Femur (tissue), 1 donor: ENCODE results near the gene WDR55.
"Not testable (repeated sequence)": the region's sequence is repeated elsewhere in the genome, so short reads cannot be mapped to it uniquely, and the experiment has no call there.

ENCODE experiments used
- DNase-seq: peaks from one replicate; pipeline ENCODE4 v3.0.0-alpha.2; 2017

The WDR55 gene, protein sequence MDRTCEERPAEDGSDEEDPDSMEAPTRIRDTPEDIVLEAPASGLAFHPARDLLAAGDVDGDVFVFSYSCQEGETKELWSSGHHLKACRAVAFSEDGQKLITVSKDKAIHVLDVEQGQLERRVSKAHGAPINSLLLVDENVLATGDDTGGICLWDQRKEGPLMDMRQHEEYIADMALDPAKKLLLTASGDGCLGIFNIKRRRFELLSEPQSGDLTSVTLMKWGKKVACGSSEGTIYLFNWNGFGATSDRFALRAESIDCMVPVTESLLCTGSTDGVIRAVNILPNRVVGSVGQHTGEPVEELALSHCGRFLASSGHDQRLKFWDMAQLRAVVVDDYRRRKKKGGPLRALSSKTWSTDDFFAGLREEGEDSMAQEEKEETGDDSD

DNA sequence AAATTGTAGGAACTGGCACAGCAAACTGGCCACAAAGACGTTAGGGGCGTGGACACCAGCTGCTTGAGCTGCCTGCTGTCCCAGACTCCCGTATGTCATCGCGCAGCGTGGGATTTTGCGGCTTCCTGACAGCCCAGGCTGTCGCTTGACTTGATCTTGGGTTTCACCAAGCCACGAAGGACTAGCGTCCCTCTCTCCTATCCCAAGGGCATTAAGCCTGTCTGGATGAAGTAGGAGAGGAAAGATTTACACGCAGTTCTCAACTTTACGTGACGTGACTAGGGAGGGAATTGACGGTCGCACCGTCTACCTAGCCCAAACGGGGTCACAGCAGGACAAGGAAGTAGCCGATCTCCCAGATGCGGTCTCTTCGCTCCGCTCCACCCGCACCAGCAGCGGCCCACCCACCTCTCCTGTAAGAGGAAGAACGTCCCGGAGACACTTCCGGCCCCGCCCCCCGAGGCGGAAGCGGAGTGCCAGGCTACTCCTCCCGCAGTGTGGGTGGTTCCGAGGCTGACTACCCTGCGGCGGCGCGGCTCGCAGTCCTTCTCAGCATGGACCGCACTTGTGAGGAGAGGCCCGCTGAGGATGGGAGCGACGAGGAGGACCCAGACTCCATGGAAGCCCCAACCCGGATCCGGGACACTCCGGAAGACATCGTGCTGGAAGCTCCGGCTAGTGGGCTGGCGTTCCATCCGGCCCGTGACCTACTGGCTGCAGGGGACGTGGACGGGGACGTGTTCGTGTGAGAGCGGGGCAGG, at the start of gene WDR55:
WDR55 (plus strand) TSS at position 546 of the 761 bp plus-strand sequence; CDS start at position 555, 9 bp downstream.
- DNase-seq: peak; percentile 97

DNA sequence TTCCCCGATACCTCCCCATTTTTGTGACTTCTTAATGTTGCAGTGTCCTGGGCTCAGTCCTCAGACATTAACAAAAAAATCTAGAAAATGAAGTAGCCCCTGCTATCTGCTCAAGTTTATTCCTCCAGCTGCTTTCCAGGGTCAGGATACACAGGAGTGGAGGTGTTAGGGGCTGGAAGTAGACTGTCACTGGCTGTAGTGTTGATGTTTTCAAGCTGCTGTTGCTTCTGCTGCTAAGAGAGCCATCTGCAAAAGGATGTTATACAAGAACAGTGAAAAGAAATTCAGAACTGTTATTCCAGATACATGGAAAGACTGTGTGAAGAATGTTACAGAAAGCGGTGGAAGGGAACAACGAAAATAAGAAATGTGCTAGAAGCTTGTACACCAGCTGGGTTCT, 42.4 kb upstream of the WDR55 start:
- DNase-seq: no peak

DNA sequence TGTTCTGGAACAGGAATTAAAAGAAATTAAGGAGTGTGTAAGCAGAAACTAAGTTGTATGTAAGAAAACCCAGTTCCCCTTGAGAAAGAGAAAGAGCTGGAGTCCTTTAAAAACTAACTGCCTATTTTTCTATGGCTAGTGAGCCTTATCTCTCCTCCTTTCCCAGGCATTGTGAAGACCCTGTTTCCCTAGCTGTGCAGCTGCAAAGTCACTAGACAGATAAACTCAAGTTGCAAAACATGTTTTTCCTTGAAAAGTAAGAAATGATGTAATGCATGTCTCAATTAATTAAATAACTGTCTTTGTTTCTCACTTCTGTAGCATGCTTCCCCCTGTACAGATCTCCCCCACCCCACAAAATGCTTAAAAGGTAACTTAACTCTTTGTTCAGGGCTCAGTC, 41.6 kb upstream of the WDR55 start:
- not testable (repeated sequence) for DNase-seq

DNA sequence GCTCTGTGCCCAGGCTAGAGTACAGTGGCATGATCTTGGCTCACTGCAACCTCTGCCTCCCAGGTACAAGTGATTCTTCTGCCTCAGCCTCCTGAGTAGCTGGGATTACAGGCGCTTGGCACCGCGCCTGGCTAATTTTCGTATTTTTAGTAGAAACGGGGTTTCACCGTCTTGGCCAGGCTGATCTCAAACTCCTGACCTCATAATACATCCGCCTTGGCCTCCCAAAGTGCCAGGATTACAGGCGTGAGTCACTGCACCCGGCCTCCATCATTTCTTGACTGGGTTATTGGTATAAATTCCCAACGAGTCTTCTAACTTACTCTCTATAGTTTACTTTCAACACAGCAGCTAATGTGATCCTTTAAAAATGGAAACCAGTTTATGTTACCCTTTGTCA, 39.8 kb upstream of the WDR55 start:
- not testable (repeated sequence) for DNase-seq

DNA sequence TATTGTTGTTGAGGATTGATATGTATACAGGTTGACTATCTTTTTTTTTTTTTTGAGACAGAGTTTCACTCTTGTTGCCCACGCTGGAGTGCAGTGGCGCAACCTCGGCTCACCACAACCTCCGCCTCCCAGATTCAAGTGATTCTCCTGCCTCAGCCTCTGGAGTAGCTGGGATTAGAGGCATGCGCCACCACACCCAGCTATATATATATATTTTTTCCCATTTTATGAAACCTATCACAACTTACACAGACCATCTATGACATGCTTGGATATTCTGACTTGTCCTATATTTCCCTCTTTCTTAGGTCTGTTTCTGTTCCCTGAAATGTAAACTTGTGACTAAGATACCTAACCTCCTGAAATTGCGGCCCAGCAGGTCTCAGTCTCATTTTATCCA, 36.7 kb upstream of the WDR55 start:
- no peak for DNase-seq

DNA sequence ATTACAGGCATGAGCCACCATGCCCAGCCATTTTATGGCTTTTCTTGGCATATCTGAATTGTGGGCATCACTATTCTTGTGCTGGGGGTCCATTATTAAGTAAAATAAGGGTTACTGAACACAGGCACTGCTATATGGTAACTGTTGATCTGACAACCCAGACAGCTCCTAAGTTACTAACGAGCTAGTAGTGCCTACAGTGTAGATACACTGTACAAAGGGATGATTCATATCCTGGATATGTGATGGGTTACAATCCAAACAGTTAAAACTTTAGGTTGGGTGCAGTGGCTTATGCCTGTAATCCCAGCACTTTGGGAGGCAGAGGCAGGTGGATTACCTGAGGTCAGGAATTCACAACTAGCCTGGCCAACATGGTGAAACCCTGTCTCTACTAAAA, 36.0 kb upstream of the WDR55 start:
- DNase-seq: no peak

DNA sequence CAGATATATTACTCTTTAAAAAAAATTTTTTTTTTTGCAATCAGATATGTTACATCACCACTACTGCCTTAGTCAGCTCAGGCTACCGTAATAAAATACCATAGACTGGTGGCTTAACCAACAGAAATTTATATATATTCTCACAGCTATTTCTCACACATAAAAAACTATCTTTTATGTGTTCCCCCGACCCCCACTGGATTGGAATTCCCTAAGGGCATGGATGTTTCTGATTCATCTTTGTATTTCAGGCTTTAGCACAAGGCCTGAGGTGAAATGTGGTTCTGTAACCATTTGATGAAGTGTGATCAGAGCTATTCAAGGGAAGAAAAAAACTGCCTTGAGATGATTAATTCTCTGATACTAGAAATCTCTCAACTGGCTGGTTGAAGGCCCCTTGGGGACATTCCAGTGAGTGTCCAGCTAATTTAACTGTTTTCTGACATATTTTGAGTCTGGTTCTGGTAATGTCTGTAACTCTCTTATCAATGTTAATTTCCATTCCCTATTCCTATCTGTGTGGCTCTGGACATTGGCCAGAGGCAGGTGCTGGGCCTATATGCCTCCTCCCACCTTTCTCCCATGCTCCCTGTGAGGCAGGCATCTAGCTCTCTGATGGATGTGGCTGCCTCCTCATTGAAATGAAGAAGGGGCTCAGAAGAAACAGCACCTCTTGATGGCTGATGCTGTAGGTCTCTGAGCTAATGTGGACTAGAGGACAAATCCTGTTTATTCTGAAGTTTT, 34.2 kb upstream of the WDR55 start:
- no peak for DNase-seq

DNA sequence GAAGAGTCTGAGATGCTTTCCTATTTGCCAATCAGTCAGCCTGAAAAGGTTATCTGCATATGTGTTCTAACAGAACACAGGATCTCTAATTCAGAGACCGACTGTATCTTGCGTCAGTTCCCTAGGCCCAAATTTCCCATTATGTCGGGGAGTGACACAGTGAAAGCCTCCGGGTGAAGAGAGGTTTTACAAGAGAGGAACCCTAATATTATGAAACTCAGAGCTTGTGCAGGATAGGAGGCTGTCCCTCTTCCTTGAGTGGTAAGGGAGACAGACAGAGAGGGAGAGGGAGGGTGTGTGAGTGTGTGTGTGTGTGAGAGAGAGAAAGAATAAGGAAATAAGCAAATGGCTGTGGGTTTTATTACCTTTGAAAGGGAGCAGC, 33.7 kb upstream of the WDR55 start:
- DNase-seq: no peak

DNA sequence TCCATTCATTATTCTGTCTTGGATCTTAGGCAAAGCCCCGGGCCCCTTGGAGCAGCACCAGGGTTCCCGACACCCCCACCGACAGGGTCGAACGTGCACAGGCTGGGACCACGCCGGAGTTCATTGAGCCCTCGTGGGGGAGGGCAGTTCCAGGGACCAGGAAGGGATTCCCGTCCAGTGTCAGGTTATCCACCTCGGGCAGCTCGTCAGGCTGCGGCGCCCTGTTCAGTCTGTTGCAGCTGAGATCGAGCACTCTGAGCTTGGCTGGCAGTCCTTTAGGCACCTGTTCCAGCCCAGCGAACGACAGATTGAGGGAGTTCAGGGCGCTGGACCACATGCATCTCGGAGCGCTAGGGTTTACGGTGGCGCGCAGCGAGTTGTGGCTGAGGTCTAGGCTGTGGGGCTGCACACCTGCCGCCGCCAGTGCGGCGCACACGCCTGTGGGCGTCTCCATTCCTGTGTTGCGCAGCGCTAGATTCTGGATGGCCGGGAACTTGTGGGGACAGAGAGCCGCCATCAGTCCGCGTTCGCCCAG, 32.8 kb upstream of the WDR55 start:
- no peak for DNase-seq

DNA sequence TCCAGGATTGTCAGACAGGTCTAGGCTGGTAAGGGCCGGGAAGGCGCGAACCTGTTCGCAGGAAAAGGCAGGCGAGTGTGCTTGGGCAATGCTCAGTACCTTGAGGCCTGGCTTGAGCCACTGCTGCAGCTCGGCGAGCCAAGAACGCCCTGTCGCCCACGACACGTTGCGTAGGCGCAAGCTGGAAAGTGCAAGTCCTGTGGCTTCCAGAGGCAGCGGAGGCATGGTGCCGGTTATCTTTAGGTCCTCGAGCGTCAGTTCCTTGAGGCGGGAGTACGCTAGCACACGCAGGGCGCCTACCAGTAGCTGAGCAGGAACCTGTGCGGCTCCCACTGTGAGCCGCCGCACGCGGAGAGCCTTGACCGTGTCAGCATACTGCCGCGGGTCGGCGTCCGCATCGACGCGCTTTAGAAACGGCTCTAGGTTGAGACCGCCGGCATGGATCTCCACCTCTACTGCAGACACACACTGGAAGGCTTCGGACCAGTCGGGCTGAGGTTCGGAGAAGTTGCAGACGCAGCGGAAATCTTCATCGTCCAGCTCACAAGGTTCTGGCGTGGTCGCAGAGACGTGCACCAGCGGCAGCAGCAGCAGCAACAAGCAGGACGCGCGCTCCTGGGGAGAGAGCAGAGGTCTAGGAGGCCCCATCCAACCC, 32.2 kb upstream of the WDR55 start:
- DNase-seq: peak; percentile 51

DNA sequence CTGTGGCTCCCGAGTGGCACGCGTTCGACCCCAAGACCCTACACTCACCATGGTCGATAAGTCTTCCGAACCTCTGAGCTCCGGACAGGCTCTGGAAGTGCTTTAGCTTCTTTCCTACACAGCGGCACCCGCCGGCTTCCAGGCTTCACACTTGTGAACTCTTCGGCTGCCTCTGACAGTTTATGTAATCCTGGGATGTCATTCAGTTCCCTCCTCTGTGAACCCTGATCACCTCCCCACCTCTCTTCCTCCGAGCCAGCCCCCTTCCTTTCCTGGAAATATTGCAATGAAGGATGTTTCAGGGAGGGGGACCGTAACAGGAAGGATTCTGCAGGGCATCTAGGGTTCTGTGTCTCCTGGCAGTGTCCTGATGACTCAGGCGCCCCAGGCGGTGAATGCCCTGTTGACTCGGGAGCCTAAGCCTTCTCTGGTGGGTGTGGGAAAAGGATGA, 31.7 kb upstream of the WDR55 start, which contains the start of gene CD14:
CD14 (minus strand) TSS at position 155 of the 451 bp plus-strand sequence; CDS start at position 51, 104 bp downstream.
- DNase-seq: peak; percentile 56

DNA sequence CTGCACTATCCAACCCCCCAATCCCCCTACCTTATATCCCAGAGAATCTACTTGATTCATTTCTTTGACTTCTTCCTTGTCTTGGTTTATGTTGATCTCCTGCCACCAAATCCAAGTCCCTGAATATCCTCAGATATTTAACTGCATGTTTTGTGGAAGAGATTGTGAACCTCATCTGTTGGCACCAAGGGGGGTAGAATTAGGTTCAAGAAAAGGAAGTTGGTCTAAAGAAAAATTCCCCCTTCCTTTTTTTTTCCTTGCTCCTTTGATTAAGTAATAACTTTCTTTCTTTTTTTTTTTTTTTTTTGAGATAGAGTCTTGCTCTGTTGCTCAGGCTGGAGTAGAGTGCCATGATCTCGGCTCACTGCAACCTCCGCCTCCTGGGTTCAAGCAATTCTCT, 31.2 kb upstream of the WDR55 start:
- DNase-seq: no peak

DNA sequence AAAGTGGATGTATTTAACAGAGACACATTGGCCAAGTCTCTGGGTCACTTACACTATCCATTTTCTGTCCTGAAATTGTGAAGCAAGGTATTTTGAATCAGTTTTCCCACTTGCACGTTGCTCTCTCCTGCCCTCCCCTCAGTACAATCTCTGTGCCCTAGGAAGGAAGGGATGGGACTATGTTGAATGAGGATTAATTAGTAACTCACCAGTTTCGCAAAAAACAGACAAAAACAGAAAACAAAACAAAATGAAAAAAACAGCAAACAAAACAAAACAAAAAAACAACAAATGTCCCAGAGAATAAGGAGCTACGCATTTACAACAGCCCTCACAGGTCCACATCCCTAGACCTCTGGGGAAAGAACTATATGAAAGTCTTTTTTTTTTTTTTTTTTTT, 30.6 kb upstream of the WDR55 start:
- no peak for DNase-seq

DNA sequence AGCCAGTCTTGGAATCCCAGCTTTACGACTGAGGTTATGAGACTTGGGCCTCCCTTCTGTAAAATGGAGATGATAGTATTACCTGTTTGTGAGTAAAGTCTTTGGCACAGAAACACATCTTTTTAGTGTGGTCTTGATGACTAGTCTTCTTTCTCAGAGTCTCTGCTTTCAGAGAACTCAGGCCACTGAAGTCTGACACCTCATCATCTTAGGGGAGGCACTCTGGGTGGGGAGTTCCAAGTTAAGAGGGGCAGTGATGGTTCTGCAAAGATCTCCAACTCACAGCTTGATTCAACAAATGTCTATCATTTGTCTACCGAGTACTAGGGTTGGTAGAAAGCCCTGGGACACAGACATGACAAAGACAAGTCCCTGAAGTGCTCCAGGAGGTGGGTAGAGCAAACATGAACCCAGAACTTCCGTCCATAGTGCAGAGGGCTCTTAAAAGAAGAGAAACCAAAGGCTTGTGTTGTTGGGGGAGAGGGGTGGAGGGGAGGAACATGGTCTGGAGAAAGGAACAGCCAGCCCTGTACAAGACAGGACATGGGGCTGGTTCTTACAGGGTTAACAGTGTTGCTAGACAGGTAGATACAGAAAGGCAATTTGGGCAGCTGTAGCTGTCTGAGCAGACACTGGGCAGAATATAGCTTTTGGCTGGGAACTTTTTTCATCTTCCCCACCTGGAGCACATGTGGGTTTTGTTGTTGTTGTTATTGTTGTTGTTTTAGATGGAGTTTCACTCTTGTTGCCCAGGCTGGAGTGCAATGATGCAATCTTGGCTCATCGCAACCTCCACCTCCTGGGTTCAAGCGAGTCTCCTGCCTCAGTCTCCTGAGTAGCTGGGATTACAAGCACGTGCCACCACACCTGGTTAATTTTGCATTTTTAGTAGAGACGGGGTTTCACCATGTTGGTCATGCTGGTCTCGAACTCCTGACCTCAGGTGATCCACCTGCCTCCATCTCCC, 29.1 kb upstream of the WDR55 start:
- DNase-seq: no peak

DNA sequence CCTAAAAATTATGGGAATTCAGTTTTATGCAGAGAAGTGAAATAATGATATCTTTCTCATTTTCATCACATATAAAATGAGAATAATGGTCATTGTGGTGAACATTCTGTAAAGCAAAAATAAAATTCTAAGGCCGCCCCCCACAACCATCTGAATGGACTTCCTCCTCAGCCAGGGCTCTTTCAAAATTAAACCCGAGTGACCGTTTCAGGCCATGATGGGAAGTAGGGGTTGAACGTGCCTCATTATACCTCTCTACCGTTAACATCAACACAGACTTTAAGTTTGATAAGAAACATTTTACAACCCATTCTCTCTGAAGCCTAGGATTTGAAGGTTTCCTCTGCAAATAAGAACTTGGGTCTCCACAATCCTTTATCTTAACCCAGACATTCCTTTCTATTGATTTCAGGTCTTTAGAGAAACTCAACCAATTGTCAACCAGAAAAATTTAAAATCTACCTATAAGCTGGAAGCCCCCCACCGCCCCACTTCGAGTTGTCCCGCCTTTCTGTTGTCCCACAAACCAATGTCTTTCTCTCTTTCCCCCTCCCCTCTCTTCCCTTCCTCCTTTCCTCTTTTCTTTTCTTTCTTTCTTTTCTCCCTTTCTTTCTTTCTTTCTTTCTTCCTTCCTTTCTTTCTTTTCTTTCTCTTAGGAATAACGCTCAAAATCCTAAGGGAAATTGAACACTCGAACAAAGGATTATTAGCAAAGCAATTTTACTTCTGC, 27.2 kb upstream of the WDR55 start:
- DNase-seq: no peak

DNA sequence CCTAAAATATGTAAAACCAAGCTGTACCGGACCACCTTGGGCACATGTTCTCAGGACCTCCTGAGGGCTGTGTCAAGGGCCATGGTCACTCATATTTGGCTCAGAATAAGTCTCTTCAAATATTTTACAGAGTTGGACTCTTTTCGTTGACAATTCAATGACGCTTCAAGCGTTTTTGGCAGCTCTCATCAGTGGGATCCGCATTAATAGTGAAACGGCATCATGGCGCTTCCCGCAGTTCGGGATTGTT, 25.9 kb upstream of the WDR55 start:
- DNase-seq: not testable (repeated sequence)

DNA sequence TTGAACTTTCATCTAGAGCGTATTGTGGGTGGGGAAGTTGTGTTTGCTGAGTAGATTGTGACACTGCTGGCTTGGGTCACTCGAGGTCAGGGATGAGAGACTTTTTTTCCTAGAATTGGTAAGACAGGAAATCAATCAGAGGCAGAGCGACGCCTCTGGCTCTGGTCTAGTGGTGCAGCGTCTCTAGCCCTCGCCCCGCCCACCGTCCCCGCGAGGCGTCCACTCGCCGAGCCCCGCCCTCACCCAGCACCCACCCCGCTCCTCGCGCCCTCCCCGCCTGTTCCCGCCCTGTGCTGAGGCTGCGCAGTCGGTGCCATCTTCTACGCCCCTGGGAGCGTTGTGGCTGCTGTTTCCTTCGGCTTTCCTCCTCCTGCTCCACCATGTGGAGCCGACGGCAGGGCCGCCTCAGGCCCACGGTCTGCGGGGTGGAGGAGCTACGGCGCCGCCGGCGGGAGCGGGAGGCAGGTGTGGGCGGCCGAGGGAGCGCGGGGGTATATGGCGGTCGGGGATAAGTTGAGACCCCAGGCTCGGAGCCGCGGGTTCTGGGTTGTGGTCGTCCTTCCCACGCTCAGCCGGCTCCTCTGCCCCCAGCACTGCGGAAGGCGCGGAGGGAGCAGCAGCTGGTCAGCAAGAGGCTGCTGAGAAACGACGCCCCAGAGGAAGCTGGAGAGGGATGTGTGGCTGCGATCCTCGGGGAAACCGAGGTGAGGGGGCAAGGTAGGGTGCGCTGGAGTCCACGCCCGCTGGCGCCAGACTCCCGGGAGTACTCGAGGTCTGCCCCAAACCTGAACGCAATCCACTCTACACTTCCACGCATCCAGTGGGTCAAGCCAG, 25.3 kb upstream of the WDR55 start, which contains the start of gene TMCO6:
TMCO6 (plus strand) TSS at position 304 of the 834 bp plus-strand sequence; CDS start at position 381, 77 bp downstream.
- peak; percentile 97 for DNase-seq

DNA sequence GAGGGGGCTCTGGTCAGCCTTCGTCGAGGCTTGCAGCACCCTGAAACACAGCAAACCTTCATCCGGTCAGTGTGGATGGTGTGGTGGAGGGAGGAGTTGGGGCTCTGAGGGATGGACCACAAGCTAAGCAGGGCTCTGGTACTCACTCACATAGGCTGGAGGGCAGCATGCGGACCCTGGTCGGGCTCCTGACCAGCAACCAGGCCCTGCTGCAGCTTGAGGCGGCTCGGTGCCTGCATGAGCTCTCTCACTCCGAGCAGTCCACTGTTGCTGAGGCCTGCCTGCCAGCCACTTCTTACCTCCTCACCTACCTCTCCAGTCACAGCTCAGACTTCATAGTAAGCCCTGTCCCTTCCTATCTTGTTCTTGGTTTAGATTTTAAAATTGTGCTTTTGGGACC, 23.0 kb upstream of the WDR55 start:
- DNase-seq: no peak

DNA sequence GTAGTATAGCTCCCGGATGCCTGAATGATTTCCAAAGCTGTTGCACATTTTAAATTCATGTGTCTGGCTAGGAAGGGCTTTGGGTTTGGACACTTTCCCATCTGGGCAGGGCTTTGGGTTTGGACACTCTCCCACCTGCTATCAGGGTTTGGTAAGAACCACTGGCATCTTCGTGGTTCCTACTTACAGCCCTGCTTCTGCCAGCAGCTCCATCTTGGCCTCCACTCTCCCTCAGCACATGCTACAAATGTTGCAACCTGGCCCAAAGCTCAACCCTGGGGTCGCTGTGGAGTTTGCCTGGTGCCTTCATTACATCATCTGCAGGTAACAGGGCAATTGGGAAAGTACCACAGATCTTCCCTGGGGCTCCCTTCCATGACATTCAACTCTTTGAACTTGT, 22.0 kb upstream of the WDR55 start:
- no peak for DNase-seq

DNA sequence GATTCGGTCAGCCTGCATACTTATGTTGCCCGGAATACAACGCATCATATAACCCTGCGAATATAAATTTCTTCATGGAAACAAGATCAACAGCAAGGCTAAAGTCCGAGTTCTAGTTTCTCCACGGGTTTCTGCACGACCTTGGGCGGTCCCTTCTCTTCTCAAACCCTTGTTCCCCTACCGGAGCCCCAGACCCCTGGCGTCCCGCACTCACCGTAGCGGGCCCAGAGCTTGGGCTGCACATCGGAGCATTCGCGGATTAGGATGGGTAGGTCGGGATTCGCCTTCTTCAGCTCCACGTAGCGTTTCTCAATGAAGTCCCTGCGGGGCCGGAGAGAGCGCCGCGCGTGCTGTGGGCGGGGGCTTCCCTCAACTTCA, 17.7 kb upstream of the WDR55 start:
- no peak for DNase-seq
